Suprapubic skin (tissue), 4 donors: ENCODE data around the gene GHRHR. TPM values are rescaled to one million over a fixed set of nuclear protein-coding genes. Genes with fewer than 3 reads are reported as not detected.

Source experiments
- DNase-seq, 2 donors: peaks; one replicate each; pipeline ENCODE4 v3.0.0-alpha.2; 2019; ENCODE audit warnings: low spot score in 2 of 2
- H3K27ac ChIP-seq: fragments of 200-600 bp; sonication (generic); one replicate; pipeline ENCODE4 v1.5.1; 2019
- H3K27me3 ChIP-seq: fragments of 200-600 bp; sonication (generic); one replicate; pipeline ENCODE4 v1.5.1; 2019
- H3K36me3 ChIP-seq: fragments of 200-600 bp; sonication (generic); one replicate; pipeline ENCODE4 v1.5.1; 2019
- H3K4me1 ChIP-seq: fragments of 200-600 bp; sonication (generic); one replicate; pipeline ENCODE4 v1.5.1; 2019
- H3K4me3 ChIP-seq: fragments of 200-600 bp; sonication (generic); one replicate; pipeline ENCODE4 v1.5.1; 2019; ENCODE audit warnings: mild to moderate bottlenecking
- H3K9me3 ChIP-seq: fragments of 200-600 bp; sonication (generic); one replicate; pipeline ENCODE4 v1.5.1; 2019
- CTCF ChIP-seq, 2 donors: fragments of 200-600 bp in 1 of 2; fragments of 450-650 bp in 1 of 2; sonication (generic) in 1 of 2; IDR thresholded peaks; one replicate each; pipeline ENCODE4 v1.5.1; 2016 to 2019; ENCODE audit warnings: antibody characterized with exemption in 2 of 2, mild to moderate bottlenecking in 1 of 2, moderate library complexity in 1 of 2
- EP300 ChIP-seq: sonication (generic); formaldehyde crosslinking; IDR thresholded peaks from one replicate; pipeline ENCODE4 v1.6.1; 2017; ENCODE audit warnings: antibody characterized with exemption
- POLR2A ChIP-seq, 2 donors: fragments of 450-650 bp; IDR thresholded peaks; one replicate each; pipeline ENCODE4 v1.6.1; 2017; ENCODE audit warnings: antibody characterized with exemption in 2 of 2, mild to moderate bottlenecking in 2 of 2, moderate library complexity in 2 of 2
- POLR2AphosphoS5 ChIP-seq, 3 donors: sonication (generic); formaldehyde crosslinking; IDR thresholded peaks; one replicate each; pipeline ENCODE4 v1.6.1; 2017; ENCODE audit warnings: antibody characterized with exemption in 3 of 3
- WGBS: methylation state at CpG from one replicate; pipeline ENCODE4 v1.1.5; 2018; 5-methylcytosine and 5-hydroxymethylcytosine counted together
- total RNA-seq, 4 donors: library from RNA; depleted of rRNA; stranded (reverse); fragments of >200 nt; gene quantifications; one replicate each; pipeline ENCODE4 v1.1.0, GENCODE V29; 2016

GHRHR gene
- total RNA-seq, 4 donors from 2014 or later, result 1.5 TPM; not detected in 3

DNA sequence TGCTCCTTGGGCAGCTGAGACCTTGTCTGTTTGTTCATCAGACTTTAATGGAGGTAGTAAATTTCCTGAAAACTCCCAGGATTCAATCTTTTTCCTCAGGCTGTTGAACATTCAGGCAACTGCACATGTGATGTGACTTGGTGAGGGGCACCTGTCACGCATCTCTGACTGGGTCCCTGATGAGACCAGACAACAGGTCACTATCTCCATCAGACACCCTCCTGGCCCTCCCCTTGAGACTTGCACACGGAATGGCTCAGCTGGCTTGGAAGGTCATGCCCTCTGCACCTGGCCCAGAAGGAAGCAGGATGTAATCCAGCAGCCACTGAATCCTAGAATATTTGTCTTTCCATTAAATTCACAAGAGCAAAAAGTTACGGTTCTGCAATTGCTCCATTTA, 36.2 kb upstream of the GHRHR start:
- peaks cover 10% of the 10 kb centered on the region for H3K36me3 ChIP-seq
- no peak overlapping the region for H3K27ac ChIP-seq

GRCh38 chr7:30928254-30928872, 35.4 kb upstream of the GHRHR start:
- DNase-seq, result peak in 1 of 2 donors; percentile 52
- H3K27me3 ChIP-seq, result no peaks in the 10 kb centered on the region
- no peak overlapping the region for H3K27ac ChIP-seq
- 89% methylated on average over 10 of the region's 13 CpGs for WGBS
- no peaks in the 10 kb centered on the region for H3K4me1 ChIP-seq
- H3K9me3 ChIP-seq, result no peaks in the 10 kb centered on the region
- no peak overlapping the region for H3K4me3 ChIP-seq
- TF ChIP-seq POLR2A (IDR thresholded peaks at IDR 0.05) (no peak), CTCF (IDR thresholded peaks at IDR 0.05) (no peak), POLR2AphosphoS5 (IDR thresholded peaks at IDR 0.05) (no peak), EP300 (no peak)
- peaks cover 6% of the 10 kb centered on the region for H3K36me3 ChIP-seq

More for the DNA sequence above, 36.2 kb upstream of the GHRHR start:
- WGBS, result 88% methylated on average over 3 of the region's 3 CpGs
- TF ChIP-seq POLR2AphosphoS5 (IDR thresholded peaks at IDR 0.05), result no peak
- no peak for TF ChIP-seq EP300
- no peak for TF ChIP-seq CTCF (IDR thresholded peaks at IDR 0.05)
- no peak for TF ChIP-seq POLR2A (IDR thresholded peaks at IDR 0.05)
- DNase-seq, result peak in 1 of 2 donors; percentile 35
- H3K27me3 ChIP-seq, result no peaks in the 10 kb centered on the region
- H3K4me3 ChIP-seq, result no peak overlapping the region
- H3K4me1 ChIP-seq, result no peaks in the 10 kb centered on the region
- no peaks in the 10 kb centered on the region for H3K9me3 ChIP-seq

DNA sequence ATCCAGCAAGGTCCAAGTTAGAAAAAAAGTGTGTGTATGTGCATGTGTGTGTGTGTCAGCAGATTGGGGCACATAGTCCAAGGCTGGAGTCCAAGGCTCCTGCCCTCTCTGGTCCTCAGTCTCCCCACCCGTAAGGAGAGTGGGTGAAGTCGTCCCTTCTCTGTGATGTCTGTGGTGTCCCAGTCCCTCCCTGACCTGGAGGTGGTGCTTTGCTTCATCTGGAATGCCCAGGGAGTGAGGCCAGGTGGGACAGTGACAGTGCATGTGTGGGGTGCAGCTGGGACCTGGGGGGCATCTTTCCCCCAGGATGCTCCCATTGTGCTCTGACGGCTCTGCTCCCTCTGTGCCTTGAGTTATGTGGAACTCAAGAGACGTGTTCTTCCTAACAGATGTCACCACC, 34.1 kb upstream of the GHRHR start:
- Histone ChIP-seq H3K4me1 (no peaks in the 10 kb centered on the region), H3K27me3 (no peaks in the 10 kb centered on the region), H3K9me3 (no peaks in the 10 kb centered on the region), H3K27ac (no peak overlapping the region), H3K36me3 (no peaks in the 10 kb centered on the region), H3K4me3 (no peak overlapping the region)
- WGBS, result 96% methylated on average over 4 of the region's 4 CpGs
- no peak for TF ChIP-seq POLR2A (IDR thresholded peaks at IDR 0.05)
- no peak for TF ChIP-seq EP300
- no peak for TF ChIP-seq POLR2AphosphoS5 (IDR thresholded peaks at IDR 0.05)
- TF ChIP-seq CTCF (IDR thresholded peaks at IDR 0.05), result no peak
- no peak for DNase-seq

- H3K27me3 ChIP-seq, result no peaks in the 10 kb centered on the region
- no peaks in the 10 kb centered on the region for H3K9me3 ChIP-seq
- no peak overlapping the region for H3K27ac ChIP-seq
- H3K36me3 ChIP-seq, result no peaks in the 10 kb centered on the region
- no peak for DNase-seq
- no peak overlapping the region for H3K4me3 ChIP-seq
- WGBS, result 81% methylated on average over 7 of the region's 8 CpGs
- TF ChIP-seq CTCF (IDR thresholded peaks at IDR 0.05), result no peak
- no peak for TF ChIP-seq POLR2AphosphoS5 (IDR thresholded peaks at IDR 0.05)
- TF ChIP-seq EP300, result no peak
- TF ChIP-seq POLR2A (IDR thresholded peaks at IDR 0.05), result no peak
- H3K4me1 ChIP-seq, result no peaks in the 10 kb centered on the region
These were observed 33.1 kb upstream of the GHRHR start for GRCh38 chr7:30930621-30931020.

DNA sequence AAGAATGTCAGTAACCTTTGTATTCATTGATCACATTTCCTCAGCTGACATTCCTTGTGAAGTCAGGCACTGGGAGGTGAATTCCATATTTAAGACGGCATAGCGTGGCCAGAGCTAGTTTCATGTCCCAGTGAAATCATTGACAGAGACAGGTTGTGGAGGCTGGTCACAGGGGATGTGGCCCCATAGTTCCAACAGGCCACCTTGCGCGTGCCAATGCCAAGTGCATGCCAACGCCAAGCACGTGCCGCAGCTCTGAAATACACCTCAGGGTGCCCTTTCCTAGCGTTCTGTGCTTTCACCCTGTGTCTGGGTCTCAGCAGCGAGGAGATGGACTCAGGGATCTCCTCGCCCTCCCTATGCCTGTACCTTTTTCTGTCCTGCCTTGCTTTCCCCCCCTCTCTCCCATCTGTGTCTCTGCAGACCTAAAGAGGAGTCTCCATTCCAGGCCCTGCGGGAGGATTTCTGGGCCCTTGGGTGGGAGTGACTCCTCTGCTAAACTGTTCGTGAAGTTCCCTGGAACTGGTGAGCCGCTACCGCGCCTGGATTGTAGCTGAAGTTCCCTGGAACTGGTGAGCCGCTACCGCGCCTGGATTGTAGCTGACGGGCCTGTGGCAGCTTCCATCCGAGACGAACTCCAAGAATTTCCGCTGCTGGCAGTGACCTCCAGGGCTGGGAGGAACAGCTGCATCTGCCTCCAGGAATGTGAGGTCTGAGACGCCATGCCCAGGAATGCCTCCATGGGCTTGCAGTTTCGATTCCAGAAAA, 32.4 kb upstream of the GHRHR start:
- Histone ChIP-seq H3K27me3 (no peaks in the 10 kb centered on the region), H3K9me3 (no peaks in the 10 kb centered on the region), H3K4me3 (no peak overlapping the region), H3K36me3 (no peaks in the 10 kb centered on the region), H3K27ac (no peak overlapping the region), H3K4me1 (no peaks in the 10 kb centered on the region)
- WGBS, result 84% methylated on average over 13 of the region's 24 CpGs
- TF ChIP-seq POLR2A (IDR thresholded peaks at IDR 0.05) (no peak), POLR2AphosphoS5 (IDR thresholded peaks at IDR 0.05) (no peak), CTCF (IDR thresholded peaks at IDR 0.05) (no peak), EP300 (no peak)
- DNase-seq, result peak in 1 of 2 donors; percentile 80
